Tibial artery (tissue), 4 donors: Measurements from ENCODE around the gene HEMGN.

Experiments
- DNase-seq, 2 donors: peaks; one replicate each; pipeline ENCODE4 v3.0.0-alpha.2; 2019
- H3K27ac ChIP-seq, 2 donors: fragments of 200-600 bp; sonication (generic) in 1 of 2; 1 replicate in 1 of 2; 2 replicates in 1 of 2; pipeline ENCODE4 v1.5.1; 2018 to 2019; ENCODE audit warnings: mild to moderate bottlenecking in 1 of 2
- H3K27me3 ChIP-seq, 2 donors: fragments of 200-600 bp; sonication (generic) in 1 of 2; one replicate each; pipeline versions ENCODE4 v1.5.1 to v1.6.0; 2016 to 2019
- H3K36me3 ChIP-seq, 3 donors: fragments of 200-600 bp; sonication (generic) in 2 of 3; one replicate each; pipeline ENCODE4 v1.5.1; 2016 to 2019; ENCODE audit warnings: mild to moderate bottlenecking in 2 of 3
- H3K4me1 ChIP-seq, 4 donors: fragments of 200-600 bp; sonication (generic) in 2 of 4; 1 replicate in 3 of 4; 2 replicates in 1 of 4; pipeline ENCODE4 v1.5.1; 2016 to 2019
- H3K4me3 ChIP-seq, 2 donors: fragments of 200-600 bp; sonication (generic) in 1 of 2; 1 replicate in 1 of 2; 2 replicates in 1 of 2; pipeline ENCODE4 v1.5.1; 2018 to 2019; ENCODE audit warnings: mild to moderate bottlenecking in 2 of 2
- H3K9me3 ChIP-seq, 3 donors: fragments of 200-600 bp; sonication (generic) in 1 of 3; one replicate each; pipeline ENCODE4 v1.5.1; 2016 to 2019
- intact Hi-C: fragments of 100-400 bp; cut with DNase I; formaldehyde crosslinking; loops from one replicate; pipeline ENCODE4 v1.15.0; 2023; ENCODE audit warnings: low total_unique reads
- TF ChIP-seq, protein P1 (sequence below), 2 experiments: fragments of 200-600 bp in 1 of 2; fragments of 450-650 bp in 1 of 2; IDR thresholded peaks; one replicate each; pipeline ENCODE4 v1.5.1; 2017 to 2019; ENCODE audit warnings: antibody characterized with exemption in 2 of 2, mild to moderate bottlenecking in 1 of 2, moderate library complexity in 1 of 2

The HEMGN gene

DNA sequence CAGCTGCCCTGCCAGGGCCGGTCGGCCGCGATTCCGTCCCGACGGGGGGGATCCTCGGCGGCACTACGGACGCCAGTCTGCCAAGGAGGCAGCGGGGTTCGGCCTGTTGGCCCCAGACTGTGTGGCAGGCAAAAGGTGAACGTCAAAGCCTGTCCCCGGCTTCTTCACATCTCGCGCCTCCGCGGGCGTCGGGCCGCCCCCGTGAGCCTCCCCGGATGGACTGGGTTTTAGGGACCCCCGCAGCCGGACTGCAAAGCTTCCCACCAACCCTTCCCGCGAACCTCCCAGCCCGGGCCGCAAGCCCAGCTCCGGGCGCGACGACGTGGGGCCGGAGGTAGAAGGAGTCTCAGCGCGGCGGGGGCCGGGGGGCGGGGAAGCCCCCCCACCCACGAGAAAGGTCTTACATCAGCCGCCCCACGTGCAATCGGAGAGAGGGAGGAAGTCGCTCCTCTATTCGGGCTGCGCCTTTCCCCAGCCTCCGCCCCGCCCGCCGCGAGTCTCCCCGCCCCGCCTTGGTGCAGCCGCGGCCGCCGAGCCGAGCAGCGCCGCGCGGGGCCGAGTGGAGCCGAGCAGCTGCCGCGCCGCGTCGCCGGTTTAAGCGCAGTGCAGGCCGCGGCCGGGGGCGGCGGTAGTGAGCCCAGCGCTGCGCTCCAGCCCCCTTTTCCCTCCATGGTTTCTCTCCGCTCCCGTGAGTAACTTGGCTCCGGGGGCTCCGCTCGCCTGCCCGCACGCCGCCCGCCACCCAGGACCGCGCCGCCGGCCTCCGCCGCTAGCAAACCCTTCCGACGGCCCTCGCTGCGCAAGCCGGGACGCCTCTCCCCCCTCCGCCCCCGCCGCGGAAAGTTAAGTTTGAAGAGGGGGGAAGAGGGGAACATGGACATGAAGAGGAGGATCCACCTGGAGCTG is 45.0 kb upstream of the HEMGN start, which contains the start of gene ANP32B:
Gene ANP32B (plus strand): TSS at position 659 of the 906 bp plus-strand sequence. CDS start 215 bp downstream, at position 874.
- intact Hi-C loops = loop anchor here (10.0 kb wide), 1 partner anchor 278 kb away; no protein-coding TSS in a partner anchor
- H3K27me3 ChIP-seq = no peaks in the 10 kb centered on the region
- DNase-seq = peak; percentile 88 to 95
- peaks cover 0 to 36% (median 14%) of the 10 kb centered on the region in 4 donors for H3K4me1 ChIP-seq
- H3K4me3 ChIP-seq = peak within 1 kb of the TSS; percentile 89 to 91
- no peaks in the 10 kb centered on the region for H3K9me3 ChIP-seq
- no peaks in the 10 kb centered on the region for H3K36me3 ChIP-seq
- H3K27ac ChIP-seq = peak within 1 kb of the TSS; percentile 98 to 99
- TF ChIP-seq, protein P1, sequence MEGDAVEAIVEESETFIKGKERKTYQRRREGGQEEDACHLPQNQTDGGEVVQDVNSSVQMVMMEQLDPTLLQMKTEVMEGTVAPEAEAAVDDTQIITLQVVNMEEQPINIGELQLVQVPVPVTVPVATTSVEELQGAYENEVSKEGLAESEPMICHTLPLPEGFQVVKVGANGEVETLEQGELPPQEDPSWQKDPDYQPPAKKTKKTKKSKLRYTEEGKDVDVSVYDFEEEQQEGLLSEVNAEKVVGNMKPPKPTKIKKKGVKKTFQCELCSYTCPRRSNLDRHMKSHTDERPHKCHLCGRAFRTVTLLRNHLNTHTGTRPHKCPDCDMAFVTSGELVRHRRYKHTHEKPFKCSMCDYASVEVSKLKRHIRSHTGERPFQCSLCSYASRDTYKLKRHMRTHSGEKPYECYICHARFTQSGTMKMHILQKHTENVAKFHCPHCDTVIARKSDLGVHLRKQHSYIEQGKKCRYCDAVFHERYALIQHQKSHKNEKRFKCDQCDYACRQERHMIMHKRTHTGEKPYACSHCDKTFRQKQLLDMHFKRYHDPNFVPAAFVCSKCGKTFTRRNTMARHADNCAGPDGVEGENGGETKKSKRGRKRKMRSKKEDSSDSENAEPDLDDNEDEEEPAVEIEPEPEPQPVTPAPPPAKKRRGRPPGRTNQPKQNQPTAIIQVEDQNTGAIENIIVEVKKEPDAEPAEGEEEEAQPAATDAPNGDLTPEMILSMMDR (IDR thresholded peaks at IDR 0.05) = peak; percentile 84 to 92

DNA sequence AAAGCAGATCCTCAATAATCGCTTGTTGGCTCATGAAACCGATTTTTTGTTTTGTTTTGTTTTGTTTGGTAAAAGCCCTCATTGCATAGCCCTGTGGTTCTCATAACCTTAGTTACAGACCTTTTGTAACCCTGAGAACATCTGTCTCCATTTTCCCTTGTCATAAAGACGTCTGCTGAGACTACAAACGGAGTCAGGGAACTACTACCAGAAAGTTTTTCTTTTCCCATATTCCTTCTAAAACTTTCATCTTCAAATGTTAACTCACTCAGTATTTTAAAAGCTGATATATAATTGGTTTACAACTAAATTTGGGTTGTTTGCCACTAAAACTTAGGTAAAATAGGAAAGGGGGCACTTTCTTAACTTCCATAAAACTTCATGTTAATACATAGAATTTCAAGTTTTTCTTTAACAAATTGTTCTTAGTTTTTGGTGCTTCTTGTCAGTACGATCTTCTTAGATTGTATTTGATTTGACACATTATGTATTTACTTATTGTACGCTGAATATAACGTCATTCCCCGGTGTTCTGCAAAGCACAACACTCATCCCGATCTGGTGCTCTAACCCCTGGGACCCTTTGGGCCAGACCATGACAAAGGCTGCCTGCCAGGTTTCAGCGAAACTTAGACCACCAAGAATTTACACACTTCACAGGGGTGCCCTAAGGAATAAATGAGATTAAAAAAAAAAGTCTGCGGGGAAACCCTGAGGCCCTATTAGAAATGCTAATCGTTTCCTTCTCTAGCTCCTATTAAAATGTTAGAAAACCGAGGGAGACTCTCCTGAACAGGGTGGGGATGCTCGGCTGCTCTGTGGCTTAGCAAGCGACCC is 44.1 kb upstream of the HEMGN start:
- H3K9me3 ChIP-seq = no peaks in the 10 kb centered on the region
- peak overlapping the region; percentile 89 to 91 for H3K4me3 ChIP-seq
- intact Hi-C loops = loop anchor here (10.0 kb wide), 1 partner anchor 277 kb away; no protein-coding TSS in a partner anchor
- H3K4me1 ChIP-seq = peaks cover 0 to 28% (median 14%) of the 10 kb centered on the region in 4 donors
- no peak for DNase-seq
- H3K27me3 ChIP-seq = no peaks in the 10 kb centered on the region
- H3K36me3 ChIP-seq = no peaks in the 10 kb centered on the region
- TF ChIP-seq, protein P1 (IDR thresholded peaks at IDR 0.05) = no peak
- peak overlapping the region; percentile 98 to 99 for H3K27ac ChIP-seq

DNA sequence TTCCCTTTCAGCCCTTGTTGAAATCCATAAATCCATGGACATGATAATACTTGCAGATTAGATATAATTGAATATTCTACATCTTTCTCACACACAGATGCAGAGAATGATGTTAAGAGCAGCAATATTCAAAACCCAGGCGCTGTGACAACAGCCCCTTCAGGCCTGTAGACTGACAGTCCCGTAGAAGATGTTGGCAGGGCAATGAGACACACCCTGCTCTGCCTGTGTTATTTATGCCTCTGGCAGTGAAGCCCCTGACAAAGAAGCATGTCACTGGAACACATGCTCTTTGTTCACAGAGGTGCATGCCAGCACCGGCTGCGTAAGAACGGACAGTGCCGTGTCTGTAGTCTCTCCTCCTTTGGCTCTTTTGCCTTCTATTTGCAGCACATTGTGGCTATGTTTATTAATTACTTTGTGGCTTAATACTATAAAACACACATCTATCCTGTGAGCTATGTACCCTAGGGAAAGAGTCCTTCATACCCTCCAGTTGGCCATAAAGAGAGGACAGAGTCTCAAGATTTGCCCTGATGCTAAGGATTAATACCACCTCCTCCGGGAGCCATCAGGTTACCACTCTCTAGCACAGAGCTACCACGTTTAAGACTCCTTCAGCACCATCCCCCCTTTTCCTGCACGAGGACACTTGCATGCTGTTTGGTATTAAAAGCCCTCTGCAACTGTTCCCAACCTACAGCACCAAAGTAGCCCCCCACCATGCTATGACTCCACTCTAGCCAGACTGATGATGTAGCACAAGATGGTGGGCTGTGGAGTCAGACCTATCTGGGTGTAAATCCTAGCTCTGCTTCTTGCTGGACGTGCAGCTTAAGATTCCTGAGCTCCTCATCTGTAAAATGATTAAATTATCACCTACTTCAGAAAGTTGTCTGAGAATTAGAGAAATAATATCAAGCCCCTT is 43.2 kb upstream of the HEMGN start:
- TF ChIP-seq, protein P1 (IDR thresholded peaks at IDR 0.05) = no peak
- Histone ChIP-seq H3K4me1 (peaks cover 0 to 19% (median 12%) of the 10 kb centered on the region in 4 donors), H3K4me3 (no peak overlapping the region), H3K27ac (no peak overlapping the region), H3K27me3 (no peaks in the 10 kb centered on the region), H3K36me3 (no peaks in the 10 kb centered on the region), H3K9me3 (no peaks in the 10 kb centered on the region)
- intact Hi-C loops = loop anchor here (10.0 kb wide), 1 partner anchor 276 kb away; no protein-coding TSS in a partner anchor
- peak in 1 of 2 donors; percentile 62 for DNase-seq

DNA sequence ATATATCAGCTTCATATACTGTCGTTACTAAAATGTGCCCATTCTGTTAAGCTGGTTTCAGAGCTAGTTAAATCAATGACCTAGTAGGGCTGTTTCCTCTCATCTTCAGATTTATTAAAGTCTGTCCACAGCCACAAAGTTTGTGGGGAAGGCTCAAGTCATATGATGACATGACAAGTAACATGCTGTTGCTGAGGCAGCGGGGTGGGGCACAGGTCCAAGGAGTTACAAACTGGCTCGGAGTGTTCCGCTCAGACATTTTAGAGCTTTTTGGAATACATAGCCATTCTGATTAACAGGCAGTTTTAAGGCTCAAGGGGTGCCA is 42.5 kb upstream of the HEMGN start:
- Histone ChIP-seq H3K27me3 (no peaks in the 10 kb centered on the region), H3K9me3 (no peaks in the 10 kb centered on the region), H3K27ac (no peak overlapping the region), H3K4me3 (no peak overlapping the region), H3K36me3 (no peaks in the 10 kb centered on the region), H3K4me1 (peaks cover 0 to 13% (median 8%) of the 10 kb centered on the region in 4 donors)
- DNase-seq = peak; percentile 71 to 76
- TF ChIP-seq, protein P1 (IDR thresholded peaks at IDR 0.05) = no peak
- intact Hi-C loops = loop anchor here (10.0 kb wide), 1 partner anchor 276 kb away; no protein-coding TSS in a partner anchor
